ENCODE measurements around the gene TMOD2.
A peak's percentile ranks its signal among the peaks of the same experiment; 100 is the strongest.

The TMOD2 gene

DNA sequence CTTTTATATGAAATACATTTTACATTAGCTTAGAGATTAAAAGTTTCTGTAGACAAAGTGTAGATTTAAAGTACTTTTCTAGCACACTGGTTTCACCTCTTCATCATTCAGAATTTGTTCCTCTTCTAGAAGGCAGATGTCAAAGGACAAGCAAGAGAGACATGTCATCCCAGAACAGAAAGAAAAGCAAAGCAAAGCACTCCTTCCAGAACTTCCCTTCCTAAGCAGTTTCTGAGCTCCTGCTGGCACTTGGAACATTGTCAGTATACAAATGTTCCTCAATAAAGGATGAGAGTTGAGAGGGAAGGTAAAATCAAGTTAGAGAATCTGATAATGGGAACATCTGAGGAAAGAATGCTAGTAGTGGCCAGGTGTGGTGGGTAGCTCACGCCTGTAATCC lies 104.2 kb downstream of the TMOD2 start:
- Histone ChIP-seq H3K4me3 (ENCODE audit: low read depth, low read length) (no peak overlapping the region), H3K4me1 (ENCODE audit: control insufficient read depth, insufficient read depth, low read length, unreplicated experiment) (no peaks in the 10 kb centered on the region), H3K79me2 (ENCODE audit: control insufficient read depth, insufficient read depth, low read length, unreplicated experiment) (peaks cover 94% of the 10 kb centered on the region), H2AFZ (ENCODE audit: low read length, unreplicated experiment) (no peak overlapping the region), H3K27me3 (ENCODE audit: insufficient read depth, low read length) (no peaks in the 10 kb centered on the region), H3K36me3 (ENCODE audit: insufficient read depth, low read length) (0 out of 2 replicates have a peak, but pooled peaks cover 3% of the 10 kb centered on the region), H3K27ac (ENCODE audit: low read depth, low read length) (no peak overlapping the region)

DNA sequence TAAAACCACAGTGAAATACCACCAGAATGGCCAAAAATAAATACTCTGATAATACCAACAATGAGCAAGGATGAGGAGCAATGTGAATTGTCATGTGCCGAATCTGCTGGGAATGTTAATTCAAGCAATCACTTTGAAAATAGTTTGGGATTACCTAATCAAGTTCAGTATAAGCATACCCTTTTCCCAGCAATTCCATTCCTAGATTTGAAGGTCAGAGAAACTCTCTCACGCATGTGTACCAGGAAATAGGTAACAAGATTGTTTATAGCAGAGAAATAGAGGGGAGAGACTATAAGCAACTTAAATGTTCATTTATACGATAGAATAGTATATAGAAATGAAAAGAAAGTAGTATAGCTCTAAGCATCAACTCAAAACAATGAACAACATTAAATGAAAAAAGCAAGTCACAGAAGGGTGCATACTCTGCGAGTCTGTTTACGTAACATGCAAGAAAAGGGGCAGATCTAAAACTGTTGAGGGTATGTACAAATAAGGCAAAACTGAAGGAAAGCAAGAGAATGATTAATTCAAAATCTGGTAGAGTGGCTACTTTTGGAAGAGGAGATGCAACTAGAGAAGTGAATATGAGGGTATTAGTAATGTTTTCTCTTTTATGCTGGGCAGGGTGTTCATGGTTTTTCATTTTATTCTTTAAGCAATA lies 105.5 kb downstream of the TMOD2 start:
- Histone ChIP-seq H3K27ac (ENCODE audit: low read depth, low read length) (no peak overlapping the region), H3K79me2 (ENCODE audit: control insufficient read depth, insufficient read depth, low read length, unreplicated experiment) (peaks cover 93% of the 10 kb centered on the region), H3K27me3 (ENCODE audit: insufficient read depth, low read length) (no peaks in the 10 kb centered on the region), H3K36me3 (ENCODE audit: insufficient read depth, low read length) (0 out of 2 replicates have a peak, but pooled peaks cover 3% of the 10 kb centered on the region), H2AFZ (ENCODE audit: low read length, unreplicated experiment) (no peak overlapping the region), H3K4me1 (ENCODE audit: control insufficient read depth, insufficient read depth, low read length, unreplicated experiment) (no peaks in the 10 kb centered on the region), H3K4me3 (ENCODE audit: low read depth, low read length) (no peak overlapping the region)

DNA sequence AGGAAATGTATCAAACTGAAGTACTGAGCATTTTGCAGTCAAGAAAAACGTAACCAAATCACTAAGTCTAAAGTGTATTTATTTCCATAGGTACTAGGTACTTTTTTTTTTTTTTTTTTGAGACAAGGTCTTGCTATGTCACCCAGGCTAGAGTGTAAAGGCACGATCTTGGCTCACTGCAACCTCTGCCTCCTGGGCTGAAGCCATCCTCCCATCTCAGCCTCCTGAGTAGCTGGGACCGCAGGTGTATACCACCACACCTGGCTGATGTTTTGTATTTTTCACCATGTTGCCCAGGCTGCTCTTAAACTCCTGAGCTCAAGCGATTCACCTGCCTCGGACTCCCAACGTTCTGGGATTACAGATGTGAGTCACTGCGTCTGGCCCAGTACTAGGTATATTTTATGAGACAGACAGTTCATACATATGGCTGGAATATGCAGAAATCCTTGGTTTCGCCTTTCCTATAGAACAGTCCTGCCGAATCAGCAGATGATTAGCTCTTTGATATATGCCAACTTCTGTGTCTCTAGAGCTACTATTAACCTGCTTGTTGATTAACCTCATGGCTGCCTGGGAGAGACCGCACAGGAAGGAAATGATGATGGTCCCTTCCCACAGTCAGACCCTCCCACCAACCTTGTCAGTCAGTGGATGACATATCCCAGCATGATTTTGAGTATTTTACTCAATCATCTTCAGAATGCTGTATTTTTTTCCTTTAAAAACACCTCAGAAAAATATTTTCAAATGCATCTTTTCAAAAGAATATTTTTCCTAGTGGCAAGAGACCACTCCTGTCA lies 110.4 kb downstream of the TMOD2 start:
- Histone ChIP-seq H3K79me2 (ENCODE audit: control insufficient read depth, insufficient read depth, low read length, unreplicated experiment) (peaks cover 77% of the 10 kb centered on the region), H3K27ac (ENCODE audit: low read depth, low read length) (no peak overlapping the region), H3K4me3 (ENCODE audit: low read depth, low read length) (no peak overlapping the region), H3K27me3 (ENCODE audit: insufficient read depth, low read length) (no peaks in the 10 kb centered on the region), H3K36me3 (ENCODE audit: insufficient read depth, low read length) (peaks cover 24% of the 10 kb centered on the region), H3K4me1 (ENCODE audit: control insufficient read depth, insufficient read depth, low read length, unreplicated experiment) (peaks cover 2% of the 10 kb centered on the region), H2AFZ (ENCODE audit: low read length, unreplicated experiment) (no peak overlapping the region)

DNA sequence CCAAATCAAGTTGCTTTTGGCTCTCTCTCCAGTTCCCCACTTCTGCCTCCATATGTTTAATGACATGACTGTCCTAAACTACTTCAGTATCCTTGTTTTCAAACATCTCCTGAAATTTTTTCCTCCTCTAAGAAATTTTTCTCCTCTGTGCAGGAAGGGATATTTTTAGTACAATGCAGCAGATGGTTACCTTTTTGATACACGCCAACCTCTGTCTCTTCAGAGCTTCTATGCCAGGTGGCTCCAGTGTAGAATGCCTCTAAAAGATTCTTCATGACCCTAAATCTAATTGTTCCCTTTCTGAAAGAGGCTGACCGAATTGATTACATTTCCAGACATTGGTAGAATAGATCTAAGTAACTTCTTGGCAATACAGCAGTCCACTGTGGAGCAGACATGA lies 111.7 kb downstream of the TMOD2 start:
- Histone ChIP-seq H3K27ac (ENCODE audit: low read depth, low read length) (no peak overlapping the region), H3K27me3 (ENCODE audit: insufficient read depth, low read length) (no peaks in the 10 kb centered on the region), H2AFZ (ENCODE audit: low read length, unreplicated experiment) (no peak overlapping the region), H3K79me2 (ENCODE audit: control insufficient read depth, insufficient read depth, low read length, unreplicated experiment) (peaks cover 72% of the 10 kb centered on the region), H3K36me3 (ENCODE audit: insufficient read depth, low read length) (peaks cover 30% of the 10 kb centered on the region), H3K4me1 (ENCODE audit: control insufficient read depth, insufficient read depth, low read length, unreplicated experiment) (peaks cover 15% of the 10 kb centered on the region), H3K4me3 (ENCODE audit: low read depth, low read length) (no peak overlapping the region)

DNA sequence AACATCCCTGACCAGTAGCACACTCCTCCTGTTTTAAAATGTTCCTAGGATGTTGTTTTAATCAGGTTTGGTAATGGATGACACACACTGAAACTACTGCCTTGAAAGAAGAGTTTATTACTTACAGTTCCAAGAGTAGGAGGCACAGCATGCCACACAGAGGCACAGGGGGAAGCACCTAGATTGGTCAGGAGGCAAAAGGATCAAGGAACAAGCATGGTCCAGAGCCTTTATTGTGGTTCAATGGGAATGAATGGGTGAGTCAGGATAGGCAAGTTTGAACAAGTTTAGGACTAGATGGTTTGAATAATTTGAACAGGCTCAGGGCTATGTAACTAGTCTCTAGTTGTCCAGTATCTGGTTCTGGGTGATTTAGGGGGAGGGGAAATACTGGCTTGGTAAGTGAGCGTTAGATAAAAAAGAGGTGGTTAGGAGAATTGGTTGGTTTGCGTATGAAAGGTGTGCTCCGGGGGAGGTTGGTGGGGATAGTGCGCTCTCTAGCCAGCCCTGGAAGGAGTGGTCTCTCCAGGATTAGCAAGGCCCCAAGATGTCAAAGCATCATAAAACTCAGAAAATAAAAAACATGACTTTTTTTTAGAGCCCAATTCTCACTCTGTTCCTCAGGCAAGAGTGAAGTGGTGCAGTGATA lies 113.1 kb downstream of the TMOD2 start:
- H3K27ac ChIP-seq (ENCODE audit: low read depth, low read length), result 0 out of 2 replicates have a peak overlapping the region, but pooled peaks have one; percentile 4
- H2AFZ ChIP-seq (ENCODE audit: low read length, unreplicated experiment), result no peak overlapping the region
- peaks cover 64% of the 10 kb centered on the region for H3K79me2 ChIP-seq (ENCODE audit: control insufficient read depth, insufficient read depth, low read length, unreplicated experiment)
- no peaks in the 10 kb centered on the region for H3K27me3 ChIP-seq (ENCODE audit: insufficient read depth, low read length)
- peaks cover 29% of the 10 kb centered on the region for H3K4me1 ChIP-seq (ENCODE audit: control insufficient read depth, insufficient read depth, low read length, unreplicated experiment)
- H3K4me3 ChIP-seq (ENCODE audit: low read depth, low read length), result no peak overlapping the region
- peaks cover 39% of the 10 kb centered on the region for H3K36me3 ChIP-seq (ENCODE audit: insufficient read depth, low read length)

DNA sequence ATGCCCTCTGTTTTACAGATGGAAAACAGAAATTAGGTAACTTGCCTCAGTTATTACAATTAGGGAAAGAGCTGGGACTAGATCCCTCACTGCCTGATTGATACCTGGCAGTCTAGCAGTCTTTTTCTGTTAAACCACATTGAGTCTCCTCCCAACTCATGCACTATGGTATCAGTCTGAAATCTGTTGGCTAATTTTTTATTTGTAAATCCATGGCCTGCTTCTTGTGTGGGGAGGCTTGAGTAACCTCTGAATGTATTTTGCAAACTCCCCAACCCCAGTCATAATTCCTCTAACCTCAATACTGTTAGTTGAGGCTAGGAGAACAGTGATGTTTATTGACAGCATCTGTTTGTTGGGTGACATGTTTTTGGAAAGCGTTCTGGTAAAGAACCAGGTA lies 113.9 kb downstream of the TMOD2 start:
- no peak overlapping the region for H3K4me3 ChIP-seq (ENCODE audit: low read depth, low read length)
- peaks cover 31% of the 10 kb centered on the region for H3K4me1 ChIP-seq (ENCODE audit: control insufficient read depth, insufficient read depth, low read length, unreplicated experiment)
- peaks cover 59% of the 10 kb centered on the region for H3K79me2 ChIP-seq (ENCODE audit: control insufficient read depth, insufficient read depth, low read length, unreplicated experiment)
- H2AFZ ChIP-seq (ENCODE audit: low read length, unreplicated experiment), result no peak overlapping the region
- no peaks in the 10 kb centered on the region for H3K27me3 ChIP-seq (ENCODE audit: insufficient read depth, low read length)
- peaks cover 40% of the 10 kb centered on the region for H3K36me3 ChIP-seq (ENCODE audit: insufficient read depth, low read length)
- H3K27ac ChIP-seq (ENCODE audit: low read depth, low read length), result no peak overlapping the region
